Activated gamma-delta T cell treated with Interleukin-2 at 50 U/mL for 16 hours (primary cell): ENCODE data around the gene VDR.

Source experiments
- DNase-seq: peaks from one replicate; pipeline ENCODE4 v3.0.0-alpha.2; 2020

Gene VDR

DNA sequence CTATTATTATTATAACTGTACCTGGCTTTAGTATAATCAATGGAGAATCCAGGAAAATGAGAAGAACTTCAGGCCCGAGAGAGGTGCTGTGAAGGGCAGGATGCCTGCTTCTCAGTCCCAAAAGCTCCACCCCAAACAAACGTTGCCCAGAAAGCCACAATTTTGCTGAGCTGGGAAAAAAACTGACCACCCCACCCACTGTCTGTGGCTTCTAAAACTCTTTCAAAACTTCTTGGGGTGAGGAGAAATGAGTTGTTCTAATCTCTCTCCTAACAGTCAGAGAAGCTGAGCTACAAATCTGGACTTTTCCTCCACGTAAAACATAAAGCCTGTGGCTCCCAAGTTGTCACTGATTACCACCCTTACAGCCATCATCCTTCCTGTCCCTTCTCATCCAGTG is 13.4 kb downstream of the VDR start:
- DNase-seq: no peak

DNA sequence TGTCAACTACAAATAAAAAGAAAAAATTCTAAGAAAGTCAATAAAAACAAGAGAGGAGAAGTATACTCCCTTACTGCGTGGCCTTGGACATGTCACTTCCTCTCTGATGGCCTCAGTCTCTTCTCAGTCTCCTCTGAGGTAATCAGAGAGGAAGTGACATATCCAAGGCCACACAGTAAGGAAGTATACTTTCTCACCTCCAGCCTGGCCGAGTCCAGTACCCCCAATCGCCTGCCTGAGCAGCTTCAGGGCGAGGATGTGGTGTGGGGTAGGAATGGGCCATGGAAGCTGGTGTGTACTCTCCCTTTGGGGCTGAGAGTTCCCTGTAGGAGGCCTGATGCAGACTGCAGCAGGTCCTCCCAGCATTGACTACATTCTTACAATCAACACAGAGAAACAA is 15.8 kb downstream of the VDR start:
- DNase-seq: no peak

DNA sequence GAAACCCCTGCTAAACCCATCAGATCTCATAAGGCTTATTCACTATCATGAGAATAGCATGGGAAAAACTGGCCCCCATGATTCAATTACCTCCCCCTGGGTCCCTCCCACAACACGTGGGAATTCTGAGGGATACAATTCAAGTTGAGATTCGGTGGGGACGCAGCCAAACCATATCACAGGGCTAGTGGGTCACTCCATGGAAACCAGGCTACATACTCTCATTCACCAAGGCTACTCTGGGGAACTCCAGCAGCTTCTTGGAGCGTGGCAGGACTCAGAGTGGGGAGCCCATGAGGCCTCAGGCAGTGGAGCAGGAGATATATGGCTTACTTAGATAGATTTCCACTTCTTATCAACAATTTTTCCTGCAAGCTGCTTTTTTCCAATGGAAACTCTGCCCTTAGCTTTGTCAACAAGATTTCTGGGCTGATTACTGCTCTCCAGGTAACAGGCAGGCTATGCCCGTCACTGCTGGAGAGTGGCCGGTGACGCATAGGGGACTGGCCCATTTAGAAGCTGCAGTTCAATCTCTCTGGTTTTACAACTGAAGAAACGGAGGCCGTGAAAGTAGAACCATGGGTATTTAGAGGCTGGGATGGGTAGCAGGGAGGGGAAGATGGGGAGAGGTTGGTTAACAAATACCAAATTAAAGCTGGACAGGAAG is 16.5 kb downstream of the VDR start:
- no peak for DNase-seq

DNA sequence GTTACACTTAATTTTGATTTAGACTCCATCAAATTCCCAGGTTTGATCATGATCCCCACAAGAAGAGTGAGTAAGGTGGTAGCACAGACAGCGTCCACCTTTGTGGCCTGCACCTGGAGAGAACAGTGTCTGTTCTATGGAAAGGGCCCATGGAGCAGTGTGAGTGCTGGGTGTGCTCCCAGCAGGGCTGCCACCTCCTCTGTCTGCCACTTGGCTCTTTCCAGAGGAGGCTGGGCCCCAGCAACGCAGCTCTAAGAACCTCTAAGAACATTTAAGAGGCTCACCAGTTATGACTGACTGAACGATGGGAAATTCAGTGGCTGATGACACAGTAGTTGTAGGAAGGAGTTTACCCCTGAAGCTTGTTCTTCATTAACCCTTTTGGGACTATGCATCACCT is 17.3 kb downstream of the VDR start:
- DNase-seq: no peak

DNA sequence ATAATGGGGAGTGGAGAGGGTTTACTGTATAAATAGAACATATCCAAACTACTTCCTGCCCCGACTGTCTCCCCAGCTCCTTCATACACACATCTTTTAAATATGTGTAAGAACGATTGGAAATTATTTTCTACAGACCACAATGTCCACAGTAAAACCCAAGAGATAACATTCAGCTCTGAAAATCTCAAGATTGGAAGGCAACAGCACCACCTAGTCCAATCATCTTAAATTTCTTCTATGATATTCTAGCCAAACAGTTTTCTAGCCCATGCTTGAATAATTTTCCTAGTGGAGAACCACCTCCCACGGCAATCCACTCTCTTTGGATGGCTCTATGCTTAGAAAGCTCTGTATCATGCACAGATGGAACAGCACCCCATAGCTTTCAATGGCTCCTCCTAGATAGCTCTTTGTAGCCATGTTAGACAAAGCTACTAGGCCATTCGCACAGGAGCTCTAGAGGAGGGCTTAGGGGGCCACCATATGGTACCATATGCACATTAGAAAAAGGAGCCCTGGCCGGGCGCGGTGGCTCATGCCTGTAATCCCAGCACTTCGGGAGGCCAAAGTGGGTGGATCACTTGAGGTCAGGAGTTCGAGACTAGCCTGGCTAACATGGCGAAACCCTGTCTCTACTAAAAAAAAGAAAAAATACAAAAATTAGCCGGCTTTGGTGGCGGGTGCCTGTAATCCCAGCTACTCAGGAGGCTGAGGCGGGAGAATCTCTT is 18.1 kb downstream of the VDR start:
- DNase-seq: no peak

DNA sequence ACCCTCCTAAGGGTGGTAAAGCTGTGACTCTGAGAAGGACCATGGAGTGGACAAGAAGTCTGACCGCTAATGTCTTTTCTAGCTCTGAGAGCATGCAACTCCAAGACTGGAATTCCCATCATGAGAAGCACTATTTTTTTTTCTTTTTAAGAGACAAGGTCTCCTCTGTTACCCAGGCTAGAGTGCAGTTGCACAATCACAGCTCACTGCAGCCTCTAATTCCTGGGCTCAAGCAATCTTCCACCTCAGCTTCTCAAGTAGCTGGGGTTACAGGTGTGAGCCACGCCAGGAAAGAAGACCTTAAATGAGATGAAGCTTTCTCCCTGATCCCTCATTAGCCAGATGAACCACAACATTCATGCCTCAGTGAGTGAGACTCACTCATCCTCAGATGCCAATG is 19.2 kb downstream of the VDR start:
- DNase-seq: no peak

DNA sequence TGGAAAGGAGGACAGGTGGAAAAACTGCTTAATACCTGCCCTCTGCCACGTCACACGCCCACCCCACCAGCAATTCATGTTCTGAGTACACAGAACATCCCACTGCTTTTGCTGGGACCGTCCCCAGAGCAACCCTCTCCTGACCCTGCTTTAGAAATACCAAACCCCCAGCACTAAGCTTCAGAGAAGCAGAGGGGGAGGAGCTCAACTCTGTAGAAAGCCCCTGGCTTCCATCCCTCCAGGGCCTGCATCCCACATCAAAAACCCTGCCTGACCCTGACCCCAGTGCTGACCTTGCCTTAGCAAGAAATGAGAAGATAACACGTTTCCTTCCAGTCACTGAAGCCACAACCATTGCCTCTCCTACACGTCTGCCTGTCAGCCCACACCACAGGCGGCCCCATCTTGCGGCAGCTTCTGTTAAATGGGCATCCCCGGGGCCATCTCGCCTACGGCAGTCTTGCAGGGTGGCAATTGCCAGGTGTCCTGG is 19.7 kb downstream of the VDR start:
- DNase-seq: peak; percentile 22

DNA sequence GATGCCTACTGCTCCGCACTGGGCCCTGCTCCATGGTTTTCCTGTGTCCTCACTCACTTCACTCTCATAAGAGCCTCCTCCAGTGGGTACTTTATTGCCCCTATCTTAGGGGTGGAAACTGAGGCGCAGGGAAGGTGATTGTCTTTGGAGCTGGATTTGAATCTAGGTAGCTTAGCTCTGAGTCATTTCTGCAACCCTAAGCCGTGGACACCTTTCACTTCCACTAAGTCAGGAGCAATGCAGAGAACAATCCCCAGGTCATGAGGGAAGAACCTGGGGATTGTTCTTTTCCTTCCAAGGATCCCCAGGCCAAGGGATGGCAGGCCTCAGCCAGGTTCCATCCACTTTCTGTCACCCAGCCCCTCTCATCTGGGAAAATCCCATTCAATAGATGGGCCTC is 20.3 kb downstream of the VDR start:
- DNase-seq: no peak

DNA sequence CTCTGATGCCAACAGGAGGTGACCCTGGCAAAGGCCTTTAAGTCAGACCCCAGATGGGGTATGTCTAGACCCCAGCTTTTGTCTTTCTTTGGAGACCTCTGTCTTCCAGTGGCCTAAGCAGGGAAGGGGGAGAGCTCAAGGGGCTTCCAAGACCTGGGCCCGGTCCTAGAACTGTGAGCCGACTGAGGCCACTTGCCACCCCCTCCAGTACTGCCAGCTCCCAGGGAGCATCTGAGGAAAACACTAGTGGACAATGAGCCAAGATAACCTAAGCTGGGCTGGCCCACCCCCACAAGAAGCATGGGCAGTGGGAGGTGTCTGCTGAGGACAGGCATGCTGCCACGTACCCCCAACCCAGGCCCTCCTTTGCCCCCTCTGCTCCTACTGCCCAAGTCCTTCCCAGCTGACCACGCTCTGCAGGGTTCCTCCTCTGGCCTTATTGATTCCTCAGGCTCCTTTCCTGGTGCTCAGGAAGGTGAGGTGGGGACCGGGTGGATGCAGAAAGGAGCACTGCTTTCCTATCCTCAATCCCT is 21.1 kb downstream of the VDR start:
- DNase-seq: no peak

DNA sequence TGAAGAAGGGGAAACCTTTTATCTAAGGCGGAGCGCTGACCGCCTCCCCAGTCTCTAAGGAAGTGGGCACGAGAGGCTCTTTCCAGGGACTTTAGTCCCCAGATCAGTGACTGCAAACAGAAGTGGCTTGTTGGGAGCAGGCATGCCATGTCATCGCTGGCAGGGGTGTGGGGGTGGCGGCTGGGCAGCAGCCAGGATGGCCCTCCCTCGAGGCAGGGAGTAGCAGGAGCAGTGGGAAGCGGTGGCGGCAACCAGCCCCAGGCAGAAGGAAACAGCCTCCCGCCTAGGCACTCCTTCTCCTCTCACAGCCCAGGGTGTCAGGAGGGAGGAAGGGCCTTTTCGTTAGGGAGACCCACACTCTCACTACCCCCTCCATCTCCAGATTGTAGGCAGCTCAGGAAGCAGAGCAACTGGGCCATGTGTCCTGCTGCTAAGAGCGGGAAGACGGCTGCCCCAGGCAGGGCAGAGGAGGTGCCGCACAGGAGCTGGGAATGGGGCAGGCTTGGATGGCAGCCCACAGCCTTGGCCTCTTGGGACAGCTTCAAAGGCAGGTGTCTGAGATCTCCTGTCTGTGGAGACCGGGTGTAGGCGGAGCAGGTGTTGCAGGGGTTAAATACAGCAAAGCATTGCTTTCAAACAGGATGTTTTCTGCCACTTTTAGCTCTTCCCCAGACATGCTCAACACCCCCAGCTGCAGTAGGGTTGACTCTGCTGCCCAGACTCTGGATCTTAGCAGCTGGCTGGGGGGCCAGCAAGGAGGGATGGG is 21.8 kb downstream of the VDR start:
- DNase-seq: no peak

DNA sequence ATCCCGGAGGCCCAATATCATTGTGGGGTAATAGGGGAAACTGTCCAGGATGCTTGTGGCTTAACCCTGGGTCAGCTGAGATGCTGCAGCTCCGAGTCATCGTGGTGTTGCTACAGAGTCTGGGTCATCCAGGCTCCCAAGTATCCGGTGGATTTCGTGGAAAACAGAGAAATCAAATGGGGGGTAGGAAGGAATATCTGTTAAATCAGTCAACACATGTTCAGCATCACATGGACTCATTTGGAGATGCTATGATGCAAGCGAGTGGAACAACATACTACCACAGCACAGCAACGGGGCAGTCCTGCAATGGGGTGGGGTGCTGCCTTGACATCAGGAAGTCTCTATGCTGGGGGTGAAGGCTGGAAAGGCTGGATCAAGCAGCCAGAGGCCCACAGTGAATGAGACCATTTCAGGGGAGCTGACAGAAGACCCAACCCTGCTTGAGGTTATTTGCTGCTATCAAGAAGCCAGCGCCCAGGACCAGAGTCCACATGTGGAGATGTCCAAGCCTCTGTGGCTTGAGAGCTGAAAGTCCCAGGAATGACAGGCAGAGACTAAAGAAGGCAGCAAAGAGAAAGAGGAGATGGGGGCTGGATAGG is 22.9 kb downstream of the VDR start:
- DNase-seq: no peak

DNA sequence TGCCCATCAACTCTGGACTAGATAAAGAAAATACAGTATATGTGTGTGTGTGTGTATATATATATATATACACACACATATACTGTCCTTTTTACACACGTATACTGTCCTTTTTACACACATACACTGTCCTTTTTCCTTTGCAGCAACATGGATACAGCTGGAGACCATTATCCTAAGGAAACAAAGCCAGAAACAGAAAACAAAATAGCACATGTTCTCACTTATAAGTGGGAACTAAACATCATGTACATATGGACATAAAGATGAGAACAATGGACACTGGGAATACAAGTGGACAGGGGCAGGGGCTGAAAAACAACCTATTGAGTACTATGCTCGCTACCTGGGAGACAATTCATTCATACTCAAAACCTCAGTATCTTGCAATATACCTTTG is 23.7 kb downstream of the VDR start:
- no peak for DNase-seq

DNA sequence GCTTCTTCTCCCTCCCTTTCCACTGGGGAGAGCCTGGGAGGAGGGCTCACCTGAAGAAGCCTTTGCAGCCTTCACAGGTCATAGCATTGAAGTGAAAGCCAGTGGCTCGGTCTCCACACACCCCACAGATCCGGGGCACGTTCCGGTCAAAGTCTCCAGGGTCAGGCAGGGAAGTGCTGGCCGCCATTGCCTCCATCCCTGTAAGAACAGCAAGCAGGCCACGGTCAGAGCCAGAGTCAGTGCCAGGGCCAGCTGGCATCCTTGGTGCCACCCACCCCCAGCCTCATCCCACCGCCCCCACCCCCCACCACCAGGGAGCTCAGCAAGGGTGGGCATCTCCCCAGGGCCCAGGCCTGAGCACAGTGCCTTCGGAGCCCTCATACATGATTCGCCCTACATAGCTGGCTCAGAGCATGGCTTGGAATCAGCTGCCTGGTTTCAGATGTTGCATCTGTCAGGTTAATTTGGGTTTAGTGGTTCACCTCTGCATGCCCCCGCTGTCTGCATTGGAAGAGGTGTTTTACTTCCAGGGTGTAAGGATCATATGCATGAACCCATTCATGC is 25.8 kb downstream of the VDR start:
- DNase-seq: no peak

DNA sequence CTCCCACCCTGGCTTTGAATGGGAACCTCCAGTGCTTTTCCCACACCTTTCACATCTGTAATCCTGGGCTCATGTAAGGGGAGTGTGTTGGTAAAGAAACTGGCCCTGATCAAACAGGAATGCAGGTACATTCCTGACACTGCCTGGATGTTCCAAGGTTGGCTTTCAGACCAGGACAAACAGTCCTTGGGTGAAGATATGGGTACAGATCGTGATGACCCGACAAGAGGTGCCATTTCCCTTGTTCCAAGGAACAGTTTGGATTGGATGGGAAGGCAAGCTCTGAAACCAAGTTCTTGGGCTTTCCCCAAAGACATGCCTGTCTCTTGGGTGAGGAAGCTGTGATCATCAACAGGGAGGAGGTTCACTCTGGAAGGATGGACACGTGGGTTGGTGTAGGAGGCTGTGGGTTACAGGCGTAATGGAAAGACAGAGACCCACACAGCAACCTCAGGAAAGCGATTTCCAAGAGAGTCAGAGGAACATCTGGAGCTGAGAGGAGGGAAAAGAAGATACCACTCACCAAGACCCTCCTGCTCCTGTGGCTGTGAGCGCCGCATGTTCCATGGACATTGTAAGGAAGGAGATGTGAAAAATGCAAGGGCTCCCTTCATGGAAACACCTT is 26.4 kb downstream of the VDR start:
- no peak for DNase-seq

DNA sequence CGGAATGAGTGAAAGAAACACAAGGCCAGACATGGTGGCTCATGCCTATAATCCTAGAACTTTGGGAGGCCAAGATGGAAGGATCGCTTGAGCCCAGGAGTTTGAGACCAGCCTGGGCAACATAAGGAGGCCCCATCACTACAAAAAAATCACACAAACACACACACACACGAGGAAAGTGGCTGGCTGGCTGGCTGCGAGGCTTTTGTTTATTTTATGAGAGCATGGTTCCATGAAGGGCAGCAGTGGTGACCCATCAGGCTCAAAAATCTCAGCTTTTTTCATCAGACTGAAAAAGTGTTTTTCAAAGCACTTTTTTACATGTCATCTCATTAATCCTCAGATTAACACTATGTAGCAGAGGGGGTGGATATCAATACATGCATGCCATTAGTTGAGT is 27.7 kb downstream of the VDR start:
- no peak for DNase-seq

DNA sequence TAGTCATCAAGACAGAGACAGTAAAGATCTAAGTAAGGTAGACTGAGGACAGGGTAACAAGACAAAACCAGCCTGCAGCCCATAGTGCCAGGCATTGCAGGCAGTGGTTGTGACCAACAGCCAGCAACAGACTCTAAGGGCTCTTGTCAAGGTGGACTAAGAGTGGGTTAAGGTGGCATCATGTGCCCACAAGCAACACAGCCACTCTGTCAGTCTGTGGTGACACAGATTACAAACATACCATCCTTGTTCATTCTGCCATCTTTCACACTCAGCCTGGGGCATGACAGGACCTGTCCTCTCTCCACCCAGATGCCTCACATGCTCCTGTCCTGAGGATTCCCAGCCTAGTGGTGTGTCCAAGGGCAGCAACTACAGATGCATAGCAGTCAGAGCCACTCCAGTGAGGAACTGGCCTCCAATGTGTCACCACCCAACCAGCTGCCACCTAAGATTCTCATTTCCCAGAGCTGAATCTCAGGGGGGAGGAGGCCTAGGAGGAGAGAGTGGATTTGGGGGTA is 28.3 kb downstream of the VDR start:
- no peak for DNase-seq

DNA sequence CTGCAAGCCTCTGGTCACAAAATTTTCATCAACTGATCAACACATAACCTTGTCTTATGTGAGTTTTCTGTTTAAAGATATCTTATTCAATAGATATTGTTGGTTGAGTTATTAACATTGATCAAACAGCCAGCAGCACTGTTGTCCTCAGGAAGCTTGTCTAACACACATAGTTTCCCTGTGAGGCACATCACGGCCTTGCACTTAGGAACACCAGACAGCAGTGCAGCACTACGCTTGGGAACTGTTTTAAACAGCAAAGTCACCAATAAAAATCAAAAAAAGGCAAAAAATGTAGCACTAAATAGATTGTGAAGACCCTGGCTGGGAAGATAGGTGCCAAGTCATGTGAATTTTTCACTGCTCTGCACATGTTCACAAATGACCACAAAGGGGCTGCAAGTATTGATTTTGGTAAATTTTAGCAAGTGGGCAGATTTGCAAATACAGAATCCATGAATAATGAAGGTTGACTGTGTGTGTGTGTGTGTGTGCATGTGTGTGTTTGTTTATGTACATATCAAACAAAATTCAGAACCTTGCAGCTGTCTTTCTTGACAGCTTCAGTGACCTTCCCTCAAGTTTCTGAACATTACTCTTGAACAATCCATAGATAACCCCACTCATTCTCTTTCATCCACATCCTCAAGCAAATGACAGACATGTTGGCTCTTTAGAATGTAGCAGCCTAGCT is 28.9 kb downstream of the VDR start:
- DNase-seq: no peak

DNA sequence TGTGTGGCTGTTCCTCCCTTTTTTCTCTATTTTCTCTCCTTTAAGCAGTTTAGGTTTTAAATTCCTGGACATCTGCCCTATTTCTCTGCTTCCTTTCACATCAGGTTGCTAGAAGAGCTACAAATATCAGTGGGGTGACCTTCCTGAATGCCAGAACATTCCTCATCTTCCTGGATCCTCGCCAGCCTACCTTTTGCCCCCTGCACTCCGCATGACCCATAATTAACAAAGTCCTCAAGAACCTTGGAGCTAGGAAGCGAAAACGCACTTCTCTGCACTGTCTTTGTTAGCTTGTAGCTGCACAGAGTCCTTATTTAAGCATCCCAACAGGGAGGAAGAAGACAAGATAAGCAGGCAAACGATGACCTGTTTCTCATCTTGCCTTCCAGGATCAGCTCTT is 30.5 kb downstream of the VDR start:
- DNase-seq: no peak

DNA sequence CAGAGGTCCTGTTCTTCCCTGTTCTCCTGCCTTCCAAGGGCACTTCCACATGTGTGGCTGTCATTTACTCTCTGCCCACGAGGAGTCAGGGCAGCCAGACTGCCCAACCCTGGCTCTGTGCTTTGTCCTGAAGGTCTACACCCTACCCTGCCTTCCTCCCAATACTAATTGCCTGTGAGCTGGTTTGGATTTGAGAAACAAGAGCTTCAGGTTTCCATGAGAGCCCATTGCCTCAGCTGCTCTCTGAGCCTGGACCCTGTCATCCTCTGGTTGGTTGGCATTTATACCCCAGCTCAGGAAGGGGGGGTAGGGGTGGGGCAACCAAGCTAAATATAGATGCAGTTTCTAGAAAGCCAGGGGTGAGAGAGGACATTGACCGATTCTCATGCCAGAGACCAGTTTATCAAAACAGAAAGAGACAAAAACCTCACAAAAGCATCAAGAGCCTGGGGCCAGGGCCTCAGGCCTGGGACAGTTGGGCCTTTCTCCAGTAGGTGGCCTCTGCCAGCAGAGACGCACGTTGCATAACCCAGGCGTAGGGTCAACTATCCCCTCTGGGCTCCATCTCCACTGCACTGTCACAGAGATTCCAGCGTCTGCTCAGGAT is 34.5 kb downstream of the VDR start:
- no peak for DNase-seq

DNA sequence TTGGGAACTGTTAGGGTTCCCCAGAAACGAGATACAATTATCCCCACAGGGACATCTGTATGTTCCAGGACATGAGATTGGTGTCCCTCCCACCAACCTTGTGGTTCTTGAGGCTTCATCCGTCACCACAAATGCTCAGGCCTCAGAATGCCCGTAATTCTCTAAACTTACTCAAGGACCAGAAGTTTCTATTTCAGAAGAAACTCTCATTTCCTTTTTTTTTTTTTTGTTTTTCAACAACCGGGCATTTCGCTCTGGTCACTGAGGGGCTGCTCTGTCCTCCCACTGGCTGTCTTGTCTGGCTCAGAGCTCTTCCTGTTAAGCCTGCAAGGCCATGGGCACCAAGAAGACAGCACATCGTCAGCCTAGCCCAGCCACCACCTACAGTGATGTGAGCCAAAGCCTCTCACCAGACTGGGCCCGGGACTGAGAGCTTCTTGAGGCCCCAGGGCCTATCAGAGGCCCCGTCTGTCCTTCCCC is 36.2 kb downstream of the VDR start:
- DNase-seq: no peak

DNA sequence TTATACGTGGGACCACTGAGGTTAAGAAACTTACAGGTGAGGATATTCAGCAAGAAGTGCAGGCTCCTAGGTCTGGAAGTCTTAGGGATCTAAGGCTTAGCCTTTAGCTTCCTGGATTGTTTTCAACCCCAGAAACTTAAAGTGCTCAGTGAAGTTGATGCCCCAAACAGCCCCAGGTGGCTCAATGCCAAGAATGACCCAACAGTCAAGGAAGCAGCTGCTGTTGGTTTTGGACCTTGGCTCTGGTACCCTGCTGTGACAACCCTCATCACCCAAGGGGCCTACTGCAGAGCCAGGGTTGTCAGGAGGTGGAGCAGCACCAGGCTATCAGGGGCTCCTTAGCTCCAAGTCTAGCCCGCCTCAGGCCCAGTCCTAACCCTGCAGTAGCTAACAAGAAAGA is 36.8 kb downstream of the VDR start:
- no peak for DNase-seq
